OCI-LY7 (cell line): ENCODE measurements around the gene ZNF555.

ENCODE experiments used
- CTCF ChIP-seq: fragments of 200-600 bp; sonication (generic); conservative IDR thresholded peaks from 2 replicates; pipeline ENCODE4 v1.5.1; 2014; ENCODE audit warnings: mild to moderate bottlenecking, antibody characterized with exemption, low read length, moderate library complexity, mixed read lengths
- EZH2phosphoT487 ChIP-seq: fragments of 200-600 bp; sonication (generic); IDR thresholded peaks from 2 replicates; pipeline ENCODE4 v1.6.1; 2018; ENCODE audit warnings: low read depth, borderline replicate concordance, mild to moderate bottlenecking, mixed run types, antibody characterized with exemption, low read length, moderate library complexity, mixed read lengths

GRCh38 chr19:2799273-2800020 lies 41.8 kb upstream of the ZNF555 start:
- TF ChIP-seq CTCF: no peak
- no peak for TF ChIP-seq EZH2phosphoT487
